H9 (cell line): ENCODE results near the gene CELF4. TPM values are rescaled to one million over a fixed set of nuclear protein-coding genes. Genes with fewer than 3 reads are reported as not detected.

ENCODE experiments used
- DNase-seq: peaks from one replicate; pipeline ENCODE4 v3.0.0-alpha.2; 2017
- H2AFZ ChIP-seq: one replicate; pipeline ENCODE4 v1.6.1; 2013; ENCODE audit warnings: mild to moderate bottlenecking, low read length, control low read depth, moderate library complexity
- H2AK5ac ChIP-seq: 2 replicates; pipeline ENCODE4 v1.6.1; 2013; ENCODE audit warnings: low read length, control low read depth, mixed read lengths; ENCODE audit not compliant: insufficient read length
- H2BK120ac ChIP-seq: one replicate; pipeline ENCODE4 v1.6.1; 2013; ENCODE audit warnings: low read depth, mild to moderate bottlenecking, low read length, control low read depth, inconsistent platforms; ENCODE audit not compliant: poor library complexity, severe bottlenecking
- H2BK12ac ChIP-seq: 2 replicates; pipeline ENCODE4 v1.6.1; 2013; ENCODE audit warnings: low read length, control low read depth, mixed read lengths, low read depth; ENCODE audit not compliant: insufficient read length
- H2BK15ac ChIP-seq: 2 replicates; pipeline ENCODE4 v1.6.1; 2013; ENCODE audit warnings: low read depth, low read length, control low read depth
- H2BK20ac ChIP-seq: one replicate; pipeline ENCODE4 v1.6.1; 2013; ENCODE audit warnings: low read depth, mild to moderate bottlenecking, low read length, control low read depth, inconsistent platforms; ENCODE audit not compliant: poor library complexity, severe bottlenecking
- H2BK5ac ChIP-seq: 2 replicates; pipeline ENCODE4 v1.6.1; 2013; ENCODE audit warnings: low read length, control low read depth, mixed read lengths; ENCODE audit not compliant: insufficient read length
- H3K14ac ChIP-seq: 2 replicates; pipeline ENCODE4 v1.6.1; 2013; ENCODE audit warnings: low read length, control low read depth; ENCODE audit not compliant: insufficient read depth
- H3K18ac ChIP-seq: 2 replicates; pipeline ENCODE4 v1.6.1; 2013; ENCODE audit warnings: low read depth, mild to moderate bottlenecking, mixed read lengths, low read length, control low read depth; ENCODE audit not compliant: insufficient read length
- H3K23ac ChIP-seq: 2 replicates; pipeline ENCODE4 v1.6.1; 2013; ENCODE audit warnings: low read length, control low read depth, mixed read lengths, low read depth; ENCODE audit not compliant: insufficient read length
- H3K23me2 ChIP-seq: 2 replicates; pipeline ENCODE4 v1.6.1; 2013; ENCODE audit warnings: low read depth, mild to moderate bottlenecking, mixed read lengths, low read length, control low read depth; ENCODE audit not compliant: insufficient read length, poor library complexity, severe bottlenecking
- H3K27ac ChIP-seq: 2 replicates; pipeline ENCODE4 v1.5.1; 2013; ENCODE audit warnings: low read length, control low read depth, mixed read lengths, low read depth; ENCODE audit not compliant: insufficient read length
- H3K27me3 ChIP-seq: 2 replicates; pipeline ENCODE4 v1.6.1; 2013; ENCODE audit warnings: low read length, control low read depth, inconsistent platforms; ENCODE audit not compliant: insufficient read depth
- H3K4ac ChIP-seq: 2 replicates; pipeline ENCODE4 v1.6.1; 2013; ENCODE audit warnings: low read depth, mild to moderate bottlenecking, control low read depth, inconsistent platforms, low read length, moderate library complexity
- H3K4me1 ChIP-seq: 2 replicates; pipeline ENCODE4 v1.6.1; 2013; ENCODE audit warnings: low read length, control low read depth, inconsistent platforms; ENCODE audit not compliant: insufficient read depth
- H3K4me2 ChIP-seq: 2 replicates; pipeline ENCODE4 v1.6.1; 2013; ENCODE audit warnings: low read length, control low read depth, mixed read lengths; ENCODE audit not compliant: insufficient read length, insufficient read depth
- H3K56ac ChIP-seq: 2 replicates; pipeline ENCODE4 v1.6.1; 2013; ENCODE audit warnings: low read depth, mild to moderate bottlenecking, mixed read lengths, low read length, control low read depth; ENCODE audit not compliant: insufficient read length
- H3K79me1 ChIP-seq: 2 replicates; pipeline ENCODE4 v1.6.1; 2013; ENCODE audit warnings: low read depth, mild to moderate bottlenecking, moderate library complexity, low read length, control low read depth, inconsistent platforms; ENCODE audit not compliant: insufficient read depth, poor library complexity, severe bottlenecking
- H3K79me2 ChIP-seq: 2 replicates; pipeline ENCODE4 v1.6.1; 2013; ENCODE audit warnings: low read length, control low read depth, inconsistent platforms; ENCODE audit not compliant: insufficient read depth
- H3K9ac ChIP-seq: 2 replicates; pipeline ENCODE4 v1.6.1; 2013; ENCODE audit warnings: low read length, control low read depth, mixed read lengths; ENCODE audit not compliant: insufficient read length; ENCODE audit errors: extremely low read depth
- H3K9me3 ChIP-seq: one replicate; pipeline ENCODE4 v1.6.1; 2013; ENCODE audit warnings: low read depth, low read length, inconsistent platforms; ENCODE audit not compliant: control insufficient read depth
- H3T11ph ChIP-seq: one replicate; pipeline ENCODE4 v1.6.1; 2013; ENCODE audit warnings: mild to moderate bottlenecking, low read length, control low read depth, inconsistent platforms
- H4K20me1 ChIP-seq: one replicate; pipeline ENCODE4 v1.6.1; 2013; ENCODE audit not compliant: control insufficient read depth, insufficient read length, insufficient read depth
- H4K5ac ChIP-seq: 2 replicates; pipeline ENCODE4 v1.6.1; 2013; ENCODE audit warnings: low read depth, mild to moderate bottlenecking, mixed read lengths, low read length, control low read depth; ENCODE audit not compliant: insufficient read length
- H4K8ac ChIP-seq: replicated peaks from 2 replicates; pipeline ENCODE4 v1.6.1; 2013; ENCODE audit warnings: low read length, control low read depth, mixed read lengths, low read depth; ENCODE audit not compliant: insufficient read length
- H4K91ac ChIP-seq: 2 replicates; pipeline ENCODE4 v1.6.1; 2013; ENCODE audit warnings: low read depth, mild to moderate bottlenecking, moderate library complexity, mixed read lengths, low read length, control low read depth; ENCODE audit not compliant: insufficient read length
- H3K27ac Mint-ChIP-seq, 3 experiments: 2 replicates in 2 of 3; 3 replicates in 1 of 3; pipeline ENCODE4 v1.8.0; 2020 to 2021; ENCODE audit warnings: mixed read lengths in 3 of 3, mild to moderate bottlenecking in 1 of 3, moderate library complexity in 1 of 3
- H3K27me3 Mint-ChIP-seq: 2 replicates; pipeline ENCODE4 v1.8.0; 2021; ENCODE audit warnings: low read depth, mild to moderate bottlenecking, moderate library complexity, mixed read lengths
- H3K36me3 Mint-ChIP-seq, 3 experiments: 2 replicates in 2 of 3; 3 replicates in 1 of 3; pipeline ENCODE4 v1.8.0; 2020 to 2021; ENCODE audit warnings: low read depth in 3 of 3, mixed read lengths in 3 of 3; ENCODE audit not compliant: insufficient read depth in 1 of 3
- H3K4me1 Mint-ChIP-seq, 2 experiments: 2 replicates each; pipeline ENCODE4 v1.8.0; 2020; ENCODE audit warnings: mixed read lengths in 2 of 2
- H3K4me3 Mint-ChIP-seq, 2 experiments: 2 replicates in 1 of 2; 3 replicates in 1 of 2; pipeline ENCODE4 v1.8.0; 2020 to 2021; ENCODE audit warnings: mild to moderate bottlenecking in 2 of 2, mixed read lengths in 2 of 2, moderate library complexity in 1 of 2
- H3K9me3 Mint-ChIP-seq, 2 experiments: 2 replicates in 1 of 2; 3 replicates in 1 of 2; pipeline ENCODE4 v1.8.0; 2020; ENCODE audit warnings: mild to moderate bottlenecking in 2 of 2, mixed read lengths in 2 of 2, moderate library complexity in 1 of 2
- CTCF ChIP-seq: fragments of 200-600 bp; sonication (generic); conservative IDR thresholded peaks from 3 replicates; pipeline ENCODE4 v1.8.0; 2021; ENCODE audit warnings: antibody characterized with exemption, mild to moderate bottlenecking
- WGBS: extraction: QIAGEN DNeasy Blood & Tissue Kit; methylation state at CpG from one replicate; pipeline ENCODE4 v1.1.7; 2013; ENCODE audit warnings: missing lambda C conversion rate, low lambda C conversion rate, mixed read lengths; ENCODE audit not compliant: insufficient read length; ENCODE audit errors: extremely low coverage; 5-methylcytosine and 5-hydroxymethylcytosine counted together
- total RNA-seq: library from RNA; stranded (reverse); gene quantifications from 2 replicates; pipeline ENCODE4 v1.2.1, GENCODE V29; 2021

The CELF4 gene
- total RNA-seq, 1 experiment from 2014 or later, result 1.1 TPM

- H2BK15ac ChIP-seq, result no peak overlapping the region
- H3K23me2 ChIP-seq, result no peaks in the 10 kb centered on the region
- H3K4me1 ChIP-seq, result no peaks in the 10 kb centered on the region
- no peaks in the 10 kb centered on the region; a peak in 1 of 7 replicates for H3K36me3 Mint-ChIP-seq
- no peaks in the 10 kb centered on the region for H3K79me2 ChIP-seq
- no peak overlapping the region for H3K14ac ChIP-seq
- H3K4me1 Mint-ChIP-seq, result no peaks in the 10 kb centered on the region
- no peak overlapping the region for H2AK5ac ChIP-seq
- TF ChIP-seq CTCF, result no peak
- H3K9me3 ChIP-seq, result no peaks in the 10 kb centered on the region
- H3K4me3 Mint-ChIP-seq, result no peak overlapping the region
- no peak overlapping the region for H2BK20ac ChIP-seq
- no CpG with 5 or more reads among the region's 19 CpGs for WGBS
- H3K4ac ChIP-seq, result no peak overlapping the region
- H4K20me1 ChIP-seq, result no peaks in the 10 kb centered on the region
- H2AFZ ChIP-seq, result no peak overlapping the region
- H3K27ac Mint-ChIP-seq, result no peak overlapping the region
- H2BK5ac ChIP-seq, result no peak overlapping the region
- no peak overlapping the region for H2BK12ac ChIP-seq
- H3T11ph ChIP-seq, result no peak overlapping the region
- no peaks in the 10 kb centered on the region for H3K79me1 ChIP-seq
- H2BK120ac ChIP-seq, result no peak overlapping the region
- no peak overlapping the region for H3K56ac ChIP-seq
- no peak overlapping the region for H3K18ac ChIP-seq
- DNase-seq, result no peak
- no peak overlapping the region for H4K8ac ChIP-seq
- H3K9ac ChIP-seq, result no peak overlapping the region
- H4K91ac ChIP-seq, result no peak overlapping the region
- no peak overlapping the region for H3K27ac ChIP-seq
- H3K27me3 ChIP-seq, result no peaks in the 10 kb centered on the region
- H3K9me3 Mint-ChIP-seq, result no peaks in the 10 kb centered on the region
- no peak overlapping the region for H4K5ac ChIP-seq
- no peak overlapping the region for H3K23ac ChIP-seq
- no peak overlapping the region for H3K4me2 ChIP-seq
- no peaks in the 10 kb centered on the region; the same call in 1 of the 2 replicates for H3K27me3 Mint-ChIP-seq
These were observed 33.6 kb upstream of the CELF4 start for GRCh38 chr18:37598966-37599896.
